Loucy (cell line): ENCODE measurements around the gene NAA35.

ENCODE experiments used
- CTCF ChIP-seq: fragments of 200-600 bp; sonication (generic); conservative IDR thresholded peaks from 2 replicates; pipeline ENCODE4 v1.5.1; 2014; ENCODE audit warnings: mild to moderate bottlenecking, antibody characterized with exemption, low read length
- EZH2phosphoT487 ChIP-seq: fragments of 200-600 bp; IDR thresholded peaks from 2 replicates; pipeline ENCODE4 v1.6.1; 2018; ENCODE audit warnings: antibody characterized with exemption, mild to moderate bottlenecking, moderate library complexity, borderline replicate concordance

GRCh38 chr9:85941966-85942912, 1.3 kb downstream of the NAA35 start:
- TF ChIP-seq CTCF (no peak), EZH2phosphoT487 (no peak)
